AG08396 (cell line): ENCODE data around the gene ADRA1B.
A peak's percentile ranks its signal among the peaks of the same experiment; 100 is the strongest.
"Not testable (repeated sequence)": the region's sequence is repeated elsewhere in the genome, so short reads cannot be mapped to it uniquely, and the experiment has no call there.

Source experiments
- DNase-seq: peaks from one replicate; pipeline ENCODE4 v3.0.0; 2012; ENCODE audit warnings: low spot score, mixed read lengths

The ADRA1B gene

GRCh38 chr5:159971038-159971437 is 54.8 kb downstream of the ADRA1B start:
- peak; percentile 66 for DNase-seq

DNA sequence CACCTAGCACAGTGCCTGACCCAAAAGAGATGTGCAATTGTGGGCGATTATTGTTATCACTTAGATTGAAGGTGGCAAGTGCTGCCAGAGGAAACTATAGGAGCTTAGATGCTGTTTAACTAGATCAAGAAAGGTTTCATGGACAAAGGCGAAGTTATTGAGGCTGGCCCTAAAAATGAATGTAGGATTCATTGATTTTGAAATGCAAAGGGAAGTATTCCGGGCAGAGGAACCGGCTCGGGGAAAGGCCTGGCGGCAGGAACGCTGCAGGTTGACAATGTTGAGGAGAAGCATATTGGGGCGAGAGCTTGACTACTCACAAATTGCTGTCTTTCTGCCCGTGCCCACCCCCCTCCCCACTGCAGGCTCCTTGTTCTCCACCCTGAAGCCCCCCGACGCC is 55.2 kb downstream of the ADRA1B start:
- no peak for DNase-seq

DNA sequence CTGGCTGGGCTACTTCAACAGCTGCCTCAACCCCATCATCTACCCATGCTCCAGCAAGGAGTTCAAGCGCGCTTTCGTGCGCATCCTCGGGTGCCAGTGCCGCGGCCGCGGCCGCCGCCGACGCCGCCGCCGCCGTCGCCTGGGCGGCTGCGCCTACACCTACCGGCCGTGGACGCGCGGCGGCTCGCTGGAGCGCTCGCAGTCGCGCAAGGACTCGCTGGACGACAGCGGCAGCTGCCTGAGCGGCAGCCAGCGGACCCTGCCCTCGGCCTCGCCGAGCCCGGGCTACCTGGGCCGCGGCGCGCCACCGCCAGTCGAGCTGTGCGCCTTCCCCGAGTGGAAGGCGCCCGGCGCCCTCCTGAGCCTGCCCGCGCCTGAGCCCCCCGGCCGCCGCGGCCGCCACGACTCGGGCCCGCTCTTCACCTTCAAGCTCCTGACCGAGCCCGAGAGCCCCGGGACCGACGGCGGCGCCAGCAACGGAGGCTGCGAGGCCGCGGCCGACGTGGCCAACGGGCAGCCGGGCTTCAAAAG is 55.7 kb downstream of the ADRA1B start:
- no peak for DNase-seq

- DNase-seq, result no peak
These were observed 56.5 kb downstream of the ADRA1B start for GRCh38 chr5:159972538-159973362.

GRCh38 chr5:159975462-159976019 is 59.3 kb downstream of the ADRA1B start:
- peak; percentile 92 for DNase-seq

DNA sequence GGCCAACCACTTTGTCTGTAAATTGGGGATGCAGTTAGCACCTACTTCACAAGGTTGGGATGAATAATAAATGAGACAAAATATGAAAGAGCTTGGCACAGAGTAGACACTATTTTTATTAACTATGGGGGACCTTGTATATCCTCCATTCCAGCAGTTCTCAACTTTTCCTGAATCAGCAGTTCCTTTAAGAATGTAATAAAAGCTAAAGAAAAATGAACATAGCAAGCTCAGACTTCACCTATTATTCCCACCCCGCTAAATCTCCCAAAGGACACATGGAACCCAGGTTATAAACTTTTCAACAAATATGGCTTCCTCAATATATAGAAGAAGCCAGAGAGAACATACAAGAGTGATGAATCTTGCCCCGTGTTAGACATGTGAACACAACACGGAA is 60.6 kb downstream of the ADRA1B start:
- no peak for DNase-seq

- DNase-seq, result no peak
These were observed 62.1 kb downstream of the ADRA1B start for GRCh38 chr5:159978358-159978757.

GRCh38 chr5:159982421-159983173 is 66.3 kb downstream of the ADRA1B start:
- DNase-seq, result no peak

GRCh38 chr5:159987031-159987674 is 70.9 kb downstream of the ADRA1B start:
- DNase-seq, result peak; percentile 84

- DNase-seq, result no peak
These were observed 74.2 kb downstream of the ADRA1B start for GRCh38 chr5:159990506-159990905.

DNA sequence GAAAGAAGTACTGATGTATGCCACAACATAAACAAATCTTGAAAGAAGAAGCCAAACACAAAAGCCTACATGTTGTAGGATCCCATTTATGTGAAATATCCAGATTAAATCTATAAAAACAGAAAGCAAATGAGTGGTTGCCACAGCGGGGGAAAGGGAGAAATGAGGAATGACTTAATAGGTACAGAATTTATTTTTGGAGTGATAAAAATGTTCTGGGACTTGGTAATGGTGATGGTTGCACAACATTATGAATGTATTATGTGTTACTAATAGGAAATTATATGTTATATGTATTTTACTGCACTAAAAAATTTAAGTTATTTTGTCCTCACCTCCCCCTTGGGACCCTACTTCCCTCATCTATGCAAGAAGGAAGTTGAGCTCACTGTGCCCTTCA is 76.3 kb downstream of the ADRA1B start:
- no peak for DNase-seq

DNA sequence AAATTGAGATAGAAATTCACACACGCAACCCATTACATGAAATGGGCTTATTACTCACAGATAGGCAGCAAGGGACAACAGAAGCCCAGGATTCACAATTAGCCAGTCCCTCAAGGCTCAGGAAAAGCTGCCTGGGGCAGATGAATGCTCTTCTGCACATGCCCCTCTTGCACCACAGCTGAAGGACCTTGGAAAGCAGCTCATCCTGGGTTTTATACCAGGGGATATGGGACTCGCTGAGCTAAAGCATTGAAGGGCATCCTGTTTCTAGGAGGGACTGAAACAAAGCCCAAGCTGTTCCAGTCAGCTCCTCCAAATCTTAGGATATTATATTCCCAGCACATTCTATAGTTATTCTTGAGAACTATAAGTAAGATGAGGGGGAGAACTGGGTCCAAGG is 76.9 kb downstream of the ADRA1B start:
- DNase-seq, result no peak

- DNase-seq, result no peak
These were observed 79.6 kb downstream of the ADRA1B start for GRCh38 chr5:159995907-159996306.

- no peak for DNase-seq
These were observed 85.2 kb downstream of the ADRA1B start for GRCh38 chr5:160001457-160001856.

GRCh38 chr5:160007514-160007913 is 91.2 kb downstream of the ADRA1B start:
- DNase-seq, result no peak

- DNase-seq, result not testable (repeated sequence)
These were observed 92.2 kb downstream of the ADRA1B start for GRCh38 chr5:160008529-160008876.

DNA sequence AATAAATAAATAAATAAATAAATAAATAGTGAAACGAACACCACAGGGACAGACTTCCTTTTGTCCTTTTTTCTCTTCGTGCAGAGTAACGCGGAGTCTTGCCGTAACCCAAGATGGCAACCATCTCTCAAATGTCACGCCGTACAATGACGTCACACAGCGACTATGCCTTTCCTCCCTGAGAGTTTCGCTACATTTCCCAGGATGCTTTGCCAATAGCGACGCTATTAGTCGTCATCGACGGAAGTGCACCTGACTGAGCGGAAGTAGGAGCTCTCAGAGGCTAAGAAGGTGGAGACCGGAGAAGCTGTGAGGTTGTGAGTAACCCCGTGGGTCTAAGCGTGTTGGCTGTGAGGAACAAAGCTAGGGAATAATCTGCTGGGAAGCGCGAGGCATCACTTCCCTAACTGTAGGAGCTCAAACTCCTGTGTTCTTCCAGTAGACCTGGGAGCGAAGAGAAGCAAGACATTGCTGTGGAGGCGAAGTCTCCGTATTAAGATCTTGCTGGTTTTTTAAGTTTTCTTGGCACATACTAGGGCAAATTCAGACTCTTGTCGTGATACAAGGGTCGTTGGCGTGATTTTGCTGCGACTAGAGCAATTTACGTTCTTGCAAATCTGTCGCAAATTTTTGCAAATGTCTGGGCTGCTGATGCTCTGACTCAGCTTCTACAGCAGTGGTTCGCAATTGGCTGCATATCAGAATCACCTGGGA is 92.8 kb downstream of the ADRA1B start, which contains the start of gene TTC1:
TTC1 (plus strand) TSS at position 263 of the 714 bp plus-strand sequence. CDS start 1,390 bp downstream, outside the sequence.
- DNase-seq, result peak; percentile 90

- DNase-seq, result no peak
These were observed 93.3 kb downstream of the ADRA1B start for GRCh38 chr5:160009591-160009989.

- no peak for DNase-seq
These were observed 95.2 kb downstream of the ADRA1B start for GRCh38 chr5:160011471-160011870.

- not testable (repeated sequence) for DNase-seq
These were observed 97.9 kb downstream of the ADRA1B start for GRCh38 chr5:160014197-160014596.

DNA sequence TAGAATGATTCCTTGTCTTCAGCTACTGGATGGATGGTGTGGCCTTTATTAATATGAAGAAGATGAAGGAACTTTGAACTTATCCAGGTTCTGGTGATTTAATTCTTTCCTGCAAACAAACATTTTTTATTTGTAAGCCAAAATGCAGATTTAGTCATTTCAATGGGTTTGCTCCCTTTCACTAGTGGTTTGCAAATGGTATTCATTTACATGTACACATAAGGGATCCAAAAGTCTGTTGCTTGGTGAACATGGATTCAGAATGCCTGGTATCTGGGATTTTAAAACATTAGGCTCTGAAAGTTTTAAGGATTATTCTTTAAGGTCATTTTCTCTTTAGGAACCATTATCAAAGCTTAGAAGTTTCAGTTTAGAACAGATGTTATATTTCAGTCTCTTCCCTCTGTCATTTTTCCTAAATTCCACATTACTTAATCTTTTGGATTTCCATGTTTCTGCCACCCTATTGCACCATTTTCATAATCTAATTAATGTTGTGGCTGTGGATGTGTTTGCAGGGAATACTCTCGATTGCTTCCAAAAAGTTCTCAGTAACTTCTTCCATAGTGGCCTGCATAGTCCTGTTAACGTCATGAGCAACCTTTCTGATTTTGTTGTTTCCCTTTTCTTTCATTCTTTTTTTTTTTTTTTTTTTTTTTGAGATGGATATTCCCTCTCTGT is 102.8 kb downstream of the ADRA1B start:
- DNase-seq, result no peak
